GM10266 (cell line): ENCODE data around the gene DNM1.

ENCODE experiments used
- DNase-seq: peaks from one replicate; pipeline ENCODE4 v3.0.0; 2012; ENCODE audit errors: extremely low spot score
- TF ChIP-seq, protein P1 (sequence below): IDR thresholded peaks from 2 replicates; pipeline ENCODE4 v1.5.1; 2012; ENCODE audit warnings: mild to moderate bottlenecking, low read depth; ENCODE audit not compliant: control insufficient read depth, insufficient read depth; ENCODE audit errors: missing control alignments

The DNM1 gene

DNA sequence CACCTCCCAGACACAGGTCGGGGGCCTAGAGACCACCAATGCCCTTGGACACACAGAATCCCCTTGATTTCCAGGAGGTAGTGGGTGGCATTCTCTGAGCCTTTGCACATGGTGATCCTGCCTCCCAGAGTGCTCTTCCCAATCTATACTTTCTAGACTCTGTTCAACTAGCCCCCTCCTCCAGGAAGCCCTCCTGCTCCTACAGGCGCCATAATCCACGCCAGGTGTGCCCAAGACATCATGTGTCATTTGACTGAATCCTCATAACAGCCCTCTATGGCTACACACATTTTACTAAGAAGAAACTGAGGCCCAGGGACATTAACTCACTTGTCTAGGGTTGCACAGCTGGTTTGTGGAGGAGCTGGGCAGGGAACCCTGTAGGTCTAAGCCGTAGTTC lies 36.0 kb upstream of the DNM1 start:
- DNase-seq, result no peak
- TF ChIP-seq, protein P1, sequence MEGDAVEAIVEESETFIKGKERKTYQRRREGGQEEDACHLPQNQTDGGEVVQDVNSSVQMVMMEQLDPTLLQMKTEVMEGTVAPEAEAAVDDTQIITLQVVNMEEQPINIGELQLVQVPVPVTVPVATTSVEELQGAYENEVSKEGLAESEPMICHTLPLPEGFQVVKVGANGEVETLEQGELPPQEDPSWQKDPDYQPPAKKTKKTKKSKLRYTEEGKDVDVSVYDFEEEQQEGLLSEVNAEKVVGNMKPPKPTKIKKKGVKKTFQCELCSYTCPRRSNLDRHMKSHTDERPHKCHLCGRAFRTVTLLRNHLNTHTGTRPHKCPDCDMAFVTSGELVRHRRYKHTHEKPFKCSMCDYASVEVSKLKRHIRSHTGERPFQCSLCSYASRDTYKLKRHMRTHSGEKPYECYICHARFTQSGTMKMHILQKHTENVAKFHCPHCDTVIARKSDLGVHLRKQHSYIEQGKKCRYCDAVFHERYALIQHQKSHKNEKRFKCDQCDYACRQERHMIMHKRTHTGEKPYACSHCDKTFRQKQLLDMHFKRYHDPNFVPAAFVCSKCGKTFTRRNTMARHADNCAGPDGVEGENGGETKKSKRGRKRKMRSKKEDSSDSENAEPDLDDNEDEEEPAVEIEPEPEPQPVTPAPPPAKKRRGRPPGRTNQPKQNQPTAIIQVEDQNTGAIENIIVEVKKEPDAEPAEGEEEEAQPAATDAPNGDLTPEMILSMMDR, result no peak

GRCh38 chr9:128168731-128169308 lies 34.4 kb upstream of the DNM1 start:
- no peak for DNase-seq
- TF ChIP-seq, protein P1, result no peak

DNA sequence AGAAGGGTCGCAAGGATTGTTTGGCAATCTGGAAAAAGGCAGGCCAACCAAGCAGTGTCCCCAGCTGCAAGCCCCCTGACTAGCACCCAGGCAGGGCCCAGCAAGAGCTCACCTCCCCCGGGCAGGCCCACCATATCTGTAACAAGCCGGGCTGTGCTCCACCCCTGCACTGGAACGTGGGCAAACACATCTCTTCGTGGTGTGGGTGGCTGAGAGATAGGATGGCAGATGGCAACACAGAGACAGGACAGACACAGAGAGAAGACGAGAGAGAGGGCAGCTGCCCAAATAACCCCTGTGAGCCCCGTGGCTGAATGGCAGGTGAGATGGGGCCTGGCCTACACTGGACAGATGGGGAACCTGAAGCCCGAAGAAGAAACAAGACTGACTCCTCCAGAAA lies 33.7 kb upstream of the DNM1 start:
- TF ChIP-seq, protein P1, result no peak

DNA sequence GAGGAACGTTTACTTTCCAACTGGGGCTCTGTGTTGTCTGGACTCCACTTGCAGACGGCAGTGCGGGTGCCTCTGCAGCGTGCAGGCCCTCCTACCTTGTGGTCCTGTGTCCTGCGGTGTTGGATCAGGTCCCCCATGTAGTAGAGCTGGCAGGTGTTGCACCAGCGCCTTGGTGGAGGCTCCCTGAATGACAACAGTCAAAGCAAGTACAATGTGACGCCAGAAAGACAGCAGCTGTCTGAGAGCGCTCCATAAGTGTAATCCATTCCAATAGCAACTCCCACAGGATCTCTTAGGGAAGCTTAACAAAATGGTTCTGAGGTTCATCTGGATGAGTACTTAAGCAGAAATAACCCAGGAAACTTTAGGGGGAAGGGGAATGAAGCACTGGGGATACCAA lies 33.3 kb upstream of the DNM1 start:
- TF ChIP-seq, protein P1, result no peak
- DNase-seq, result no peak

More for the DNA sequence above, 33.7 kb upstream of the DNM1 start:
- no peak for DNase-seq

DNA sequence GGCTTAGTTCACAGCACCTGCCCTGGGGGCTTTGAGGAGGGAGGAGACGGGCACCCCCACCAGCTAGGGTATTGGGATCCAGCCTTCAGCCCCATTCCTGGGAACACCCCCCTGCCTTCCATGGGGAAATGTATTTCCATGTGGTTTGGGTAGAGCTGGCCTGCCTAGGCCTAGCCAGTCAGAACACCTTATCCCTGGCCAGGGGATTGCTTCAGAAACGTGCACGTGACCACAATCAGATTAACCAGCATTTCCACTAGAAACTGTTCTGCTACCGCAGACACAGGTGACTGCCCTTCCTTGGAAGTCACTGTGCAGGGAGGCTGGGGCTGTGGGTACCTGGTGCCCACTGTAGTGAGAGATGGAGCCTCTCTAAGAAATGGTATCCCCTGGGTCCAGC lies 29.1 kb upstream of the DNM1 start:
- no peak for DNase-seq

GRCh38 chr9:128175102-128175563 lies 28.0 kb upstream of the DNM1 start:
- no peak for DNase-seq
- TF ChIP-seq, protein P1, result no peak

More for the DNA sequence above, 29.1 kb upstream of the DNM1 start:
- TF ChIP-seq, protein P1, result no peak

DNA sequence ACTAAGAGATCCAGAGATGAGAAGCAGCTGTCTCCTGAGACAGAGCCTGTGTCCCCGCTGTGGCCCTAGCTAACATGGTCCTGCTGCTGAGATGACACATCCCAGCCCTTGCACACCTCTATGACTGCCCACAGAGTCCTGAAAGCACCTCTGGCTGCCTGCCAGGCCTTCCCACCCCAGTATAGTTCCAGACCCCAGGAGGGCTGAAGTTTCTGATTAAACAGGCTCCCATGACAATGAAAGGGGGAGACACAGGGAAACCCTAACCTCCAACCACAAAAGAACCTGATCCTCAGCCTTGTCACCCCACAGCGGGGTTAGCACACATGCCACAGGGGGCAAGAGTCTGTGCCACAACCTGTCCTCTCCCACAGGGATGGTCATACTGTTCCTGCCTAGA lies 27.5 kb upstream of the DNM1 start:
- TF ChIP-seq, protein P1, result no peak
- no peak for DNase-seq
